Measurements from ENCODE around the gene RFC3. TPM values are rescaled to one million over a fixed set of nuclear protein-coding genes. Genes with fewer than 3 reads are reported as not detected.

RFC3 gene
- total and polyA plus RNA-seq, 2 of the 13 experiments (the other 11 are each of a cell fraction or from before 2014, with no cell fraction given) = 16.0 to 55.7 TPM

DNA sequence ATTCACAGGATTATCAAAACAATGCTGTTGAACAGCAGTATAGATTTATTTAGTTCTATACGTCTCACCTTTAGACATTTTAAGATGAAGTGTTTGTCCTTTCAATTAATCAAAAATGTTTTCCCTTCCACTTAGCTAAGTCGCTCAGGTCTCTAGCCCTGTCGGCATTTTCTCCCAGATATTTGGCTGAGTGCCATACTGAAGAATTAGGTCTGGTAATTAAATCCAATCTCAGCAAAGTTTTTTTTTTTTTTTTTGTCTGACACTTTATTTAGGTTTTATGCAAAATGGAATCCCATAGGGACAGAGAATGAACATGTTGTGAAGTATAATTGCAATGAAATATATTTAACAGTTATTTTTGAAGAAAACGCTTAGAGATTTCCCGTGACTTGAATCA, 44.1 kb downstream of the RFC3 start:
- H3K27me3 ChIP-seq (ENCODE audit: control insufficient read depth in 1 of 2, insufficient read depth in 2 of 2, low read length in 2 of 2) = no peaks in the 10 kb centered on the region
- H3K4me3 ChIP-seq (replicated peaks in 1 of 3; ENCODE audit: insufficient read depth in 1 of 3, low read depth in 2 of 3, low read length in 3 of 3) = no peak overlapping the region
- BruUV-seq (replicated peaks) = no TSS peak
- H3K9ac ChIP-seq (ENCODE audit: insufficient read depth, low read depth, low read length) = no peak overlapping the region
- no peaks in the 10 kb centered on the region for H3K79me2 ChIP-seq (ENCODE audit: insufficient read depth, low read length)
- FAIRE-seq (no peak), DNase-seq (ENCODE audit: low spot score) (no peak), ATAC-seq (no peak)
- no peak overlapping the region for H3K27ac ChIP-seq (ENCODE audit: extremely low read length, insufficient read depth, low read length)
- no peak overlapping the region for H3K4me2 ChIP-seq (ENCODE audit: low read depth, low read length)
- ChIA-PET POLR2A (no interaction called here), CTCF (ENCODE audit: low intra/inter-chr PET ratio, low total read pairs) (no interaction called here)
- H2AFZ ChIP-seq (ENCODE audit: low read length) = no peak overlapping the region
- TF ChIP-seq RXRA (CRISPR knock-in tag; IDR thresholded peaks at IDR 0.05) = no peak
- TF ChIP-seq ZKSCAN8 (CRISPR knock-in tag; IDR thresholded peaks at IDR 0.05; ENCODE audit: borderline replicate concordance) = no peak
- TF ChIP-seq ZNF317 (CRISPR knock-in tag; IDR thresholded peaks at IDR 0.05) = no peak
- no peak for TF ChIP-seq KLF12 (CRISPR knock-in tag; IDR thresholded peaks at IDR 0.05; ENCODE audit: borderline replicate concordance)
- TF ChIP-seq, protein P1, sequence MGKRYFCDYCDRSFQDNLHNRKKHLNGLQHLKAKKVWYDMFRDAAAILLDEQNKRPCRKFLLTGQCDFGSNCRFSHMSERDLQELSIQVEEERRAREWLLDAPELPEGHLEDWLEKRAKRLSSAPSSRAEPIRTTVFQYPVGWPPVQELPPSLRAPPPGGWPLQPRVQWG (CRISPR knock-in tag; IDR thresholded peaks at IDR 0.05; ENCODE audit: borderline replicate concordance, low read depth) = no peak
- no peak for TF ChIP-seq ARNT2 (CRISPR knock-in tag; IDR thresholded peaks at IDR 0.05; ENCODE audit: low read depth)
- TF ChIP-seq MED13 (CRISPR knock-in tag; IDR thresholded peaks at IDR 0.05) = no peak
- no peak for TF ChIP-seq ZNF383 (CRISPR knock-in tag; IDR thresholded peaks at IDR 0.05; ENCODE audit: borderline replicate concordance)
- in situ Hi-C loops (cut with HindIII; ENCODE audit: extremely low pct_ligation_motif_present, low pct_unique_long_range_greater_than_20kb) = no loop called here
- H3K4me1 ChIP-seq (ENCODE audit: insufficient read depth, low read length) = no peaks in the 10 kb centered on the region
- 97% methylated on average over 5 of the region's 5 CpGs for WGBS (ENCODE audit: low lambda C conversion rate)
- H4K20me1 ChIP-seq (ENCODE audit: insufficient read depth, low read length) = no peaks in the 10 kb centered on the region
- no peaks in the 10 kb centered on the region for H3K9me3 ChIP-seq (ENCODE audit: low read length)
- H3K36me3 ChIP-seq (replicated peaks in 1 of 2; ENCODE audit: control insufficient read depth in 1 of 2, insufficient read depth in 2 of 2, low read length in 2 of 2) = no peaks in the 10 kb centered on the region; a peak in 2 of 5 replicates
- intact Hi-C loops (cut with micrococcal nuclease; ENCODE audit: unreplicated experiment) = no loop called here

DNA sequence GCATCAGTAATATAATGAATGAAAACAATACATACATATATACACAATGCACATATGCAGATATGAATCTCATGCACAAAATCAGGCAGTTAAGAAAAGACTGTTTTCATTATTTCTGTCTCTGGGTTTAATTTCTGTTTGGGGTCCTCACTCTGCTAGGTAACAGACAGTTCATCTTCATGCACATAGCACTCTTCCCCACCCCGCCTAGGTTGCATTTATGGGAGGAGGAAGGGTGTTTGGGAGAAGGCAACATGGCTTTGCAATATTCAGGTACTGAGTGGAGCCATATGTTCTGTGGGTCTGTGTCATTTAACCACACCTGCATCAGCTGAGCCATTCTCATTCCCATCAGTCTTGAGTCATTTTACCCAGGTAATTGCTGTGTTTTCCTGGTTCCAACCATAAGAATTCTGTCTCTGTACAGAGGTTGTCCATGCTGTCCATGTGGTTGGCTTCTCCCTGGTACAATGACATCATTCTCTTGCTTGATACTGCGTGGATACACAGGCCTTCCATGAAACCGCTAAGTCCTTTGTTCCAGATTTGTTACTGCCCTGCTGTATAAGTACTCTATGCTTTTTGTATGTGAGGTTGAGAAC, 45.3 kb downstream of the RFC3 start:
- no peak overlapping the region for H2AFZ ChIP-seq (ENCODE audit: low read length)
- no peak for TF ChIP-seq HNRNPL (IDR thresholded peaks at IDR 0.05; ENCODE audit: low read depth, low read length)
- TF ChIP-seq, protein P2, sequence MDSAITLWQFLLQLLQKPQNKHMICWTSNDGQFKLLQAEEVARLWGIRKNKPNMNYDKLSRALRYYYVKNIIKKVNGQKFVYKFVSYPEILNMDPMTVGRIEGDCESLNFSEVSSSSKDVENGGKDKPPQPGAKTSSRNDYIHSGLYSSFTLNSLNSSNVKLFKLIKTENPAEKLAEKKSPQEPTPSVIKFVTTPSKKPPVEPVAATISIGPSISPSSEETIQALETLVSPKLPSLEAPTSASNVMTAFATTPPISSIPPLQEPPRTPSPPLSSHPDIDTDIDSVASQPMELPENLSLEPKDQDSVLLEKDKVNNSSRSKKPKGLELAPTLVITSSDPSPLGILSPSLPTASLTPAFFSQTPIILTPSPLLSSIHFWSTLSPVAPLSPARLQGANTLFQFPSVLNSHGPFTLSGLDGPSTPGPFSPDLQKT (CRISPR knock-in tag; IDR thresholded peaks at IDR 0.05; ENCODE audit: borderline replicate concordance) = no peak
- TF ChIP-seq HIVEP1 (CRISPR knock-in tag; IDR thresholded peaks at IDR 0.05) = no peak
- TF ChIP-seq ATF7 (IDR thresholded peaks at IDR 0.05) = peak; percentile 61
- no peak for TF ChIP-seq ATF7 (CRISPR knock-in tag; IDR thresholded peaks at IDR 0.05)
- no peak for TF ChIP-seq ZNF430 (CRISPR knock-in tag; IDR thresholded peaks at IDR 0.05)
- TF ChIP-seq ZNF383 (CRISPR knock-in tag; IDR thresholded peaks at IDR 0.05; ENCODE audit: borderline replicate concordance) = no peak
- peaks cover 0 to 2% of the 10 kb centered on the region in 2 experiments; a peak in 3 of 5 replicates for H3K36me3 ChIP-seq (replicated peaks in 1 of 2; ENCODE audit: control insufficient read depth in 1 of 2, insufficient read depth in 2 of 2, low read length in 2 of 2)
- ATAC-seq = no peak
- H3K27me3 ChIP-seq (ENCODE audit: control insufficient read depth in 1 of 2, insufficient read depth in 2 of 2, low read length in 2 of 2) = no peaks in the 10 kb centered on the region
- H3K27ac ChIP-seq (ENCODE audit: extremely low read length, insufficient read depth, low read length) = no peak overlapping the region
- DNase-seq (ENCODE audit: low spot score) = no peak
- no peak overlapping the region for H3K9ac ChIP-seq (ENCODE audit: insufficient read depth, low read depth, low read length)
- no peak overlapping the region for H3K4me2 ChIP-seq (ENCODE audit: low read depth, low read length)
- H3K79me2 ChIP-seq (ENCODE audit: insufficient read depth, low read length) = no peaks in the 10 kb centered on the region
- CTCF ChIA-PET (ENCODE audit: low intra/inter-chr PET ratio, low total read pairs) = no interaction called here
- POLR2A ChIA-PET = no interaction called here
- no peak overlapping the region for H3K4me3 ChIP-seq (replicated peaks in 1 of 3; ENCODE audit: insufficient read depth in 1 of 3, low read depth in 2 of 3, low read length in 3 of 3)
- intact Hi-C loops (cut with micrococcal nuclease; ENCODE audit: unreplicated experiment) (no loop called here), in situ Hi-C loops (cut with HindIII; ENCODE audit: extremely low pct_ligation_motif_present, low pct_unique_long_range_greater_than_20kb) (no loop called here)
- H3K9me3 ChIP-seq (ENCODE audit: low read length) = no peaks in the 10 kb centered on the region
- 67% methylated on average over 3 of the region's 3 CpGs for WGBS (ENCODE audit: low lambda C conversion rate)
- H4K20me1 ChIP-seq (ENCODE audit: insufficient read depth, low read length) = no peaks in the 10 kb centered on the region
- peaks cover under 1% of the 10 kb centered on the region for H3K4me1 ChIP-seq (ENCODE audit: insufficient read depth, low read length)
- no peak for FAIRE-seq
- no TSS peak for BruUV-seq (replicated peaks)
